ENCODE results near the gene NAA80.

GRCh38 chr3:50258979-50259378, 40.2 kb downstream of the NAA80 start:
- TF ChIP-seq, protein P1, sequence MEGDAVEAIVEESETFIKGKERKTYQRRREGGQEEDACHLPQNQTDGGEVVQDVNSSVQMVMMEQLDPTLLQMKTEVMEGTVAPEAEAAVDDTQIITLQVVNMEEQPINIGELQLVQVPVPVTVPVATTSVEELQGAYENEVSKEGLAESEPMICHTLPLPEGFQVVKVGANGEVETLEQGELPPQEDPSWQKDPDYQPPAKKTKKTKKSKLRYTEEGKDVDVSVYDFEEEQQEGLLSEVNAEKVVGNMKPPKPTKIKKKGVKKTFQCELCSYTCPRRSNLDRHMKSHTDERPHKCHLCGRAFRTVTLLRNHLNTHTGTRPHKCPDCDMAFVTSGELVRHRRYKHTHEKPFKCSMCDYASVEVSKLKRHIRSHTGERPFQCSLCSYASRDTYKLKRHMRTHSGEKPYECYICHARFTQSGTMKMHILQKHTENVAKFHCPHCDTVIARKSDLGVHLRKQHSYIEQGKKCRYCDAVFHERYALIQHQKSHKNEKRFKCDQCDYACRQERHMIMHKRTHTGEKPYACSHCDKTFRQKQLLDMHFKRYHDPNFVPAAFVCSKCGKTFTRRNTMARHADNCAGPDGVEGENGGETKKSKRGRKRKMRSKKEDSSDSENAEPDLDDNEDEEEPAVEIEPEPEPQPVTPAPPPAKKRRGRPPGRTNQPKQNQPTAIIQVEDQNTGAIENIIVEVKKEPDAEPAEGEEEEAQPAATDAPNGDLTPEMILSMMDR (IDR thresholded peaks at IDR 0.05), result peak in 2 of 5 experiments; percentile 26 to 27
- TF ChIP-seq EP300 (IDR thresholded peaks at IDR 0.05), result peak in 1 of 2 donors; percentile 68
